ENCODE data around the gene PRLR.

DNA sequence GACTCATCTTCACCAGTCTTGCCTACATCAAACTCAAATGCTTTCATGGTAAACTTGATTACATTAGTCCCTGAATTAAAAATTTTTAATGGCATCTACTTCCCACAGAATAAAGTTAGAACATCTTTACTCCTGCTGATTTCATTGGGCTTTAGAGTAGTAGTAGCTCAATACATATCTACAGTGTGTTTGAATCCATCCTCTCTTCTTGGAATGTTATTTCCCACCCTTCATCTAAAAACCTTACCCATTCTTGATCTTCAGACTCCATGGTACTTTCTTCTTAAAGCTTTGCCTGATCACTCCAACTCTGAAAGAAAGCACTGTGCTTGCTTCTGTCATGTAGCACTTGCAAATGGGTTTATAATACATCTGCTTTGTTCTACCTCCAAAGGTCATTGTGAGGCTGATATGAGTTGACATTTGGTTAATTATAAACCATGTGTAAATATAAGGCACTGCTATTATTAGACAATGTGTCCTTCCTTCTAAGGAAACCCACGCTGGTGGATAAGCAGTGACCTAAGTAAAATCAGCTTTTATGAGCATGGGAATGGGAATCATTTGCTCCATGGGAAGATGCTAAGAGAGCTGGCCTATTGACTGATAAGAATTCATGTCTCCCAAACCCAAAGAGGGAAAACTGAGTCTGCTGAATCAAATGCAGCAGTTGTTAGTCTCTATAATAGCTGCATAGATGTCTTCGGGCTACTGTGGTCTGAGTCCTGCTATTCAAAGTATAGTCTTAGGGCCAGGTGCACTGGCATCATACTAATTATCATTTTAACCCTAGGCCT lies 7.5 kb upstream of the PRLR start:
- TF ChIP-seq POLR2A (IDR thresholded peaks at IDR 0.05): peak in 2 of 3 donors; percentile 59 to 64
- TF ChIP-seq, protein P1, sequence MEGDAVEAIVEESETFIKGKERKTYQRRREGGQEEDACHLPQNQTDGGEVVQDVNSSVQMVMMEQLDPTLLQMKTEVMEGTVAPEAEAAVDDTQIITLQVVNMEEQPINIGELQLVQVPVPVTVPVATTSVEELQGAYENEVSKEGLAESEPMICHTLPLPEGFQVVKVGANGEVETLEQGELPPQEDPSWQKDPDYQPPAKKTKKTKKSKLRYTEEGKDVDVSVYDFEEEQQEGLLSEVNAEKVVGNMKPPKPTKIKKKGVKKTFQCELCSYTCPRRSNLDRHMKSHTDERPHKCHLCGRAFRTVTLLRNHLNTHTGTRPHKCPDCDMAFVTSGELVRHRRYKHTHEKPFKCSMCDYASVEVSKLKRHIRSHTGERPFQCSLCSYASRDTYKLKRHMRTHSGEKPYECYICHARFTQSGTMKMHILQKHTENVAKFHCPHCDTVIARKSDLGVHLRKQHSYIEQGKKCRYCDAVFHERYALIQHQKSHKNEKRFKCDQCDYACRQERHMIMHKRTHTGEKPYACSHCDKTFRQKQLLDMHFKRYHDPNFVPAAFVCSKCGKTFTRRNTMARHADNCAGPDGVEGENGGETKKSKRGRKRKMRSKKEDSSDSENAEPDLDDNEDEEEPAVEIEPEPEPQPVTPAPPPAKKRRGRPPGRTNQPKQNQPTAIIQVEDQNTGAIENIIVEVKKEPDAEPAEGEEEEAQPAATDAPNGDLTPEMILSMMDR (IDR thresholded peaks at IDR 0.05): no peak

Data from body of pancreas (tissue), 4 donors.